HCT116 (cell line): ENCODE data around the gene MYBPH. TPM values are rescaled to one million over a fixed set of nuclear protein-coding genes. Genes with fewer than 3 reads are reported as not detected.

Source experiments
- ATAC-seq: fragments of 200-7000 bp; cut with Tn5 transposase; 2 replicates; pipeline ENCODE4 v1.9.1; 2020; ENCODE audit warnings: mild to moderate bottlenecking, moderate library complexity
- BruUV-seq: library from RNA; stranded (reverse); fragments of 400-500 nt; replicated peaks from 2 replicates; lab custom pipeline; 2021; lab: Mats Ljungman, UMichigan
- CTCF ChIA-PET: fragments of 300-600 bp; sonication (Branson Sonifier 250); formaldehyde crosslinking; loops from one replicate; lab custom pipeline; 2021; ENCODE audit warnings: antibody characterized with exemption; lab: Charles Lee
- POLR2A ChIA-PET: fragments of 300-600, 350-600 bp; sonication (Branson Sonifier 250); formaldehyde crosslinking; loops from one replicate; lab custom pipeline; 2021; ENCODE audit warnings: antibody characterized with exemption; lab: Charles Lee
- RAD21 ChIA-PET, 2 experiments: fragments of 300-600 bp; sonication (Branson Sonifier 250); formaldehyde crosslinking; loops; one replicate each; lab custom pipeline; 2023; ENCODE audit warnings: low total read pairs in 2 of 2; ENCODE audit not compliant: uncharacterized antibody in 2 of 2, unreplicated experiment in 2 of 2, low non-redundant PET in 1 of 2; lab: Charles Lee
- DNase-seq: peaks from one replicate; pipeline ENCODE4 v3.0.0-alpha.2; 2010; ENCODE audit warnings: low read depth, low spot score
- H2AFZ ChIP-seq: fragments of 200-600 bp; shearing (Covaris generic), sonication (generic); 2 replicates; pipeline ENCODE4 v1.6.1; 2017; ENCODE audit warnings: low read depth, mixed run types, mixed read lengths, antibody characterized with exemption, low read length; ENCODE audit not compliant: poor library complexity, severe bottlenecking
- H3K27ac ChIP-seq: 2 replicates; pipeline ENCODE4 v1.5.1; 2012; ENCODE audit warnings: low read depth, low read length
- H3K27me3 ChIP-seq: fragments of 200-600 bp; sonication (generic); 2 replicates; pipeline ENCODE4 v1.6.1; 2016; ENCODE audit warnings: mixed run types, low read length, mixed read lengths; ENCODE audit not compliant: insufficient read depth
- H3K36me3 ChIP-seq, 2 experiments: fragments of 200-500 bp in 1 of 2; fragments of 200-600 bp in 1 of 2; sonication (Bioruptor generic) in 1 of 2; sonication (generic) in 1 of 2; 2 replicates each; pipeline versions ENCODE4 v1.5.1 to v1.6.1; 2014 to 2016; ENCODE audit warnings: low read length in 2 of 2, inconsistent platforms in 1 of 2, mixed read lengths in 1 of 2, mixed run types in 1 of 2; ENCODE audit not compliant: insufficient read depth in 2 of 2, control insufficient read depth in 1 of 2
- H3K4me1 ChIP-seq, 2 experiments: fragments of 200-600 bp in 1 of 2; sonication (generic) in 1 of 2; 2 replicates each; pipeline versions ENCODE4 v1.5.1 to v1.6.1; 2012 to 2017; ENCODE audit warnings: low read length in 2 of 2, inconsistent platforms in 1 of 2, mild to moderate bottlenecking in 1 of 2, mixed read lengths in 1 of 2, mixed run types in 1 of 2, moderate library complexity in 1 of 2; ENCODE audit not compliant: insufficient read depth in 2 of 2, control insufficient read depth in 1 of 2
- H3K4me2 ChIP-seq: fragments of 200-600 bp; sonication (generic); 2 replicates; pipeline ENCODE4 v1.6.1; 2017; ENCODE audit warnings: mixed run types, low read length, mixed read lengths
- H3K4me3 ChIP-seq, 2 experiments: fragments of 200-600 bp in 1 of 2; sonication (generic) in 1 of 2; replicated peaks in 1 of 2; 2 replicates each; pipeline ENCODE4 v1.5.1; 2011 to 2016; ENCODE audit warnings: low read length in 2 of 2, control low read depth in 1 of 2, low read depth in 1 of 2, mild to moderate bottlenecking in 1 of 2, mixed read lengths in 1 of 2, mixed run types in 1 of 2
- H3K79me2 ChIP-seq: fragments of 200-600 bp; sonication (generic); 2 replicates; pipeline ENCODE4 v1.6.1; 2017; ENCODE audit warnings: mild to moderate bottlenecking, mixed run types, low read length, moderate library complexity, mixed read lengths; ENCODE audit not compliant: insufficient read depth
- H3K9ac ChIP-seq: fragments of 200-600 bp; sonication (generic); 2 replicates; pipeline ENCODE4 v1.6.1; 2016; ENCODE audit warnings: low read length, mixed read lengths
- H3K9me2 ChIP-seq: fragments of 200-600 bp; sonication (generic), shearing (Covaris generic); 2 replicates; pipeline ENCODE4 v1.6.1; 2017; ENCODE audit warnings: mixed run types, mild to moderate bottlenecking, moderate library complexity; ENCODE audit not compliant: insufficient read depth
- H3K9me3 ChIP-seq, 2 experiments: fragments of 200-500 bp in 1 of 2; fragments of 200-600 bp in 1 of 2; sonication (Bioruptor generic) in 1 of 2; sonication (generic) in 1 of 2; 2 replicates each; pipeline ENCODE4 v1.6.1; 2014 to 2017; ENCODE audit warnings: low read length in 2 of 2, mixed read lengths in 2 of 2, inconsistent platforms in 1 of 2, low read depth in 1 of 2, mild to moderate bottlenecking in 1 of 2, mixed run types in 1 of 2, moderate library complexity in 1 of 2; ENCODE audit not compliant: control insufficient read depth in 1 of 2, insufficient read depth in 1 of 2
- H4K20me1 ChIP-seq: fragments of 200-600 bp; sonication (generic), shearing (Covaris generic); 2 replicates; pipeline ENCODE4 v1.6.1; 2017; ENCODE audit warnings: mixed run types, mild to moderate bottlenecking, moderate library complexity; ENCODE audit not compliant: insufficient read depth
- CEBPB ChIP-seq: IDR thresholded peaks from 2 replicates; pipeline ENCODE4 v1.6.1; 2012; ENCODE audit warnings: low read depth
- EGR1 ChIP-seq: IDR thresholded peaks from 2 replicates; pipeline ENCODE4 v1.6.1; 2012; ENCODE audit warnings: low read depth
- EZH2 ChIP-seq: fragments of 200-600 bp; sonication (generic); IDR thresholded peaks from 2 replicates; pipeline ENCODE4 v1.6.1; 2017; ENCODE audit warnings: antibody characterized with exemption, mixed run types
- FOSL1 ChIP-seq: IDR thresholded peaks from 2 replicates; pipeline ENCODE4 v1.6.1; 2012; ENCODE audit warnings: low read depth
- JUND ChIP-seq: IDR thresholded peaks from 2 replicates; pipeline ENCODE4 v1.6.1; 2012
- RAD21 ChIP-seq: IDR thresholded peaks from 2 replicates; pipeline ENCODE4 v1.6.1; 2012; ENCODE audit warnings: low read depth, mild to moderate bottlenecking
- SIN3A ChIP-seq: IDR thresholded peaks from 2 replicates; pipeline ENCODE4 v1.6.1; 2012; ENCODE audit warnings: low read depth
- SP1 ChIP-seq: IDR thresholded peaks from 2 replicates; pipeline ENCODE4 v1.6.1; 2012; ENCODE audit warnings: low read depth
- intact Hi-C: fragments of 100-400 bp; cut with micrococcal nuclease; formaldehyde crosslinking; loops from 2 replicates; pipeline ENCODE4 v1.10.0; 2022
- total RNA-seq: library from RNA; stranded (reverse); gene quantifications from one replicate; pipeline ENCODE4 v1.2.1, GENCODE V29; 2021; ENCODE audit not compliant: unreplicated experiment
- TF ChIP-seq, protein P1 (sequence below), 3 experiments: fragments of 200-600 bp in 1 of 3; sonication (generic) in 1 of 3; IDR thresholded peaks in 2 of 3; conservative IDR thresholded peaks in 1 of 3; 2 replicates each; pipeline ENCODE4 v1.5.1; 2012 to 2017; ENCODE audit warnings: low read depth in 2 of 3, low read length in 2 of 3, antibody characterized with exemption in 1 of 3, borderline replicate concordance in 1 of 3, control low read depth in 1 of 3, mild to moderate bottlenecking in 1 of 3, mixed read lengths in 1 of 3, mixed run types in 1 of 3, moderate library complexity in 1 of 3; ENCODE audit not compliant: insufficient read depth in 1 of 3
- TF ChIP-seq, protein P2 (sequence below): IDR thresholded peaks from 2 replicates; pipeline ENCODE4 v1.6.1; 2012
- TF ChIP-seq, protein P3 (sequence below): IDR thresholded peaks from 2 replicates; pipeline ENCODE4 v1.6.1; 2011; ENCODE audit warnings: mild to moderate bottlenecking, low read length, moderate library complexity; ENCODE audit not compliant: insufficient replicate concordance; ENCODE audit errors: extremely low read depth
- TF ChIP-seq, protein P4 (sequence below): IDR thresholded peaks from 2 replicates; pipeline ENCODE4 v1.6.1; 2012

The MYBPH gene
- total RNA-seq, 1 experiment from 2014 or later: 0.22 TPM

DNA sequence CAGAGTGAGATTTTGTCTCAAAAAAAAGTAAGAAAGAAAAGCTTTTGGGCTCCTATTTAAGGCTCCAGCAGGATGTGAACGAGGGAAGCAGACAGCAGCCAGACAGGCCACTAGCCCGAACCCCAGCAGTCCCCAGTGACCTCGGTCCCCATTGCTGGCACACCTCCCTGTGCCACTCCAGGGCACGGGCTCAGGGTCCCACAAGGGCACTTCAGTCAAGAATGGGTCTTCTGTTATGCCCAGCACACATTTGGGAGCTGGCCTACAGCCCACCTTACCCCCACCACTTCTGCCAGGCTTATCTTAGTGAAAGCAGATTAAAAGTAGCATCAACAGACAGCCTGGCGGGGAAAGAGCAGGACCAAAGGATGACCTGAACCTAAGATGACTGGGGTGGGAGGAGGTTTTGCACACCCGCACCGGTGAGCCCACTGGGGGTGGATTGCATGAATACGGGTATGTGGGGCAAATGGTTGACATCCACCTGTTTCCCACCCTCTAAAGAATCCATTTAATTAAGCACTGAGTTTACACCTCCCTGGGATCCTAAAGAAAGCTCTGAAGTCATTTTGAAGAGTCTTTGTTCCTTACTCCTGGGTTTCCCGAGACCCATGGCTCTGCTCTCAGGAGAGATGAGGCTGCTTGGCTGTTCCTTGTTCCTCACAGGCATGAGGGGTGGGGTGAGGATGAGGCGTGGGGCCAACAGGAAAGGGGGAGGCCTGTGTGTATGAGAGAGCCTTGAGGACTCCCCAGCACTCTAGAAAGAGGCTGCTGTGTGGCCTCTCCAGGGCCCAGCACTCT lies 6.2 kb upstream of the MYBPH start:
- H3K4me3 ChIP-seq: no peak overlapping the region
- no peaks in the 10 kb centered on the region for H3K36me3 ChIP-seq
- POLR2A ChIA-PET: no interaction called here
- RAD21 ChIA-PET: no interaction called here
- H3K4me2 ChIP-seq: no peak overlapping the region
- DNase-seq: no peak
- TF ChIP-seq EZH2: no peak
- TF ChIP-seq SP1: no peak
- TF ChIP-seq, protein P1, sequence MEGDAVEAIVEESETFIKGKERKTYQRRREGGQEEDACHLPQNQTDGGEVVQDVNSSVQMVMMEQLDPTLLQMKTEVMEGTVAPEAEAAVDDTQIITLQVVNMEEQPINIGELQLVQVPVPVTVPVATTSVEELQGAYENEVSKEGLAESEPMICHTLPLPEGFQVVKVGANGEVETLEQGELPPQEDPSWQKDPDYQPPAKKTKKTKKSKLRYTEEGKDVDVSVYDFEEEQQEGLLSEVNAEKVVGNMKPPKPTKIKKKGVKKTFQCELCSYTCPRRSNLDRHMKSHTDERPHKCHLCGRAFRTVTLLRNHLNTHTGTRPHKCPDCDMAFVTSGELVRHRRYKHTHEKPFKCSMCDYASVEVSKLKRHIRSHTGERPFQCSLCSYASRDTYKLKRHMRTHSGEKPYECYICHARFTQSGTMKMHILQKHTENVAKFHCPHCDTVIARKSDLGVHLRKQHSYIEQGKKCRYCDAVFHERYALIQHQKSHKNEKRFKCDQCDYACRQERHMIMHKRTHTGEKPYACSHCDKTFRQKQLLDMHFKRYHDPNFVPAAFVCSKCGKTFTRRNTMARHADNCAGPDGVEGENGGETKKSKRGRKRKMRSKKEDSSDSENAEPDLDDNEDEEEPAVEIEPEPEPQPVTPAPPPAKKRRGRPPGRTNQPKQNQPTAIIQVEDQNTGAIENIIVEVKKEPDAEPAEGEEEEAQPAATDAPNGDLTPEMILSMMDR (IDR thresholded peaks at IDR 0.05 in 2 of 3, conservative IDR thresholded peaks at IDR 0.05 in 1 of 3; ENCODE audit: borderline replicate concordance in 1 of 3, insufficient read depth in 1 of 3, low read depth in 2 of 3, low read length in 2 of 3): no peak
- no peaks in the 10 kb centered on the region for H3K9me3 ChIP-seq
- H4K20me1 ChIP-seq: no peaks in the 10 kb centered on the region
- no peak overlapping the region for H2AFZ ChIP-seq
- no peak for ATAC-seq
- CTCF ChIA-PET: no interaction called here
- H3K27ac ChIP-seq: no peak overlapping the region
- intact Hi-C loops: no loop called here
- no peaks in the 10 kb centered on the region for H3K27me3 ChIP-seq
- no TSS peak for BruUV-seq
- peaks cover 20 to 54% of the 10 kb centered on the region in 2 experiments for H3K4me1 ChIP-seq
- H3K79me2 ChIP-seq: no peaks in the 10 kb centered on the region
- no peaks in the 10 kb centered on the region for H3K9me2 ChIP-seq
- H3K9ac ChIP-seq: no peak overlapping the region

DNA sequence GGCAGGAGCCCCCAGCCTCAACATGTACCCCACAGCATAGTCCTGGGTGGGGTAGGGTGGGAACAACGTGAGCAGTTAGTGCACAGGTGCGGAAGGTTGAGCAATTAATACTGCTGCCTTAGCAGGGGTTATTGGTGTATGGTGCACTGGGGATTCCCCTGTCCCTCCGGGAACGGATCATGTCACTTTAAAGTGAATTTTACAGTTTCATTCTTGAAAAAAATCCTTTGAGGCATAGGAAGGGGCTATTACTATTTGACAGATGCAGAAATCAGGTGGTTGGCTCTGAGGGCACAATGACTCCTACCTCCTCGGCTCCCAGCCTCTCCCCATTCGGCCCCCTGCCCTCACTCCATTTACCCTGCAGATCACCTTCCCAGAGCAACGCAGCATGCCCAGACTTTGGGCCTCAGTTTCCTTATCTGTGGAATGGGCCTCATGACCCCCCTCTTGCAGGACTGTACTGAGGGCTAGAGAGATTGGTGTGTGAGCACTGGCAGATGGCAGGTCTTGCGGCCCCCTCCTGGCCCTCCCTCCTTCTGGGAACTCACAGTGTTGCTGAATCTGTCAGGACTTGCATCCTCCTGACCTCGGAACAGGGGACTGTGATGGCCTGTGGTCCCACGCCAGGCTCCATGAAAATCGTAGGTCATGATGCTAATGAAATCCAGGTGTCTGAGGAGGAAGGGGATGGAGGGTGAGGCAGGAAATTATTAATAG lies 5.1 kb upstream of the MYBPH start:
- H3K4me3 ChIP-seq: no peak overlapping the region
- no peaks in the 10 kb centered on the region for H4K20me1 ChIP-seq
- peaks cover 21 to 54% of the 10 kb centered on the region in 2 experiments for H3K4me1 ChIP-seq
- H3K4me2 ChIP-seq: no peak overlapping the region
- no peaks in the 10 kb centered on the region for H3K79me2 ChIP-seq
- no peak for TF ChIP-seq EGR1
- no peak for TF ChIP-seq JUND
- no peak for TF ChIP-seq EZH2
- TF ChIP-seq, protein P2, sequence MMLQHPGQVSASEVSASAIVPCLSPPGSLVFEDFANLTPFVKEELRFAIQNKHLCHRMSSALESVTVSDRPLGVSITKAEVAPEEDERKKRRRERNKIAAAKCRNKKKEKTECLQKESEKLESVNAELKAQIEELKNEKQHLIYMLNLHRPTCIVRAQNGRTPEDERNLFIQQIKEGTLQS: no peak
- TF ChIP-seq, protein P3, sequence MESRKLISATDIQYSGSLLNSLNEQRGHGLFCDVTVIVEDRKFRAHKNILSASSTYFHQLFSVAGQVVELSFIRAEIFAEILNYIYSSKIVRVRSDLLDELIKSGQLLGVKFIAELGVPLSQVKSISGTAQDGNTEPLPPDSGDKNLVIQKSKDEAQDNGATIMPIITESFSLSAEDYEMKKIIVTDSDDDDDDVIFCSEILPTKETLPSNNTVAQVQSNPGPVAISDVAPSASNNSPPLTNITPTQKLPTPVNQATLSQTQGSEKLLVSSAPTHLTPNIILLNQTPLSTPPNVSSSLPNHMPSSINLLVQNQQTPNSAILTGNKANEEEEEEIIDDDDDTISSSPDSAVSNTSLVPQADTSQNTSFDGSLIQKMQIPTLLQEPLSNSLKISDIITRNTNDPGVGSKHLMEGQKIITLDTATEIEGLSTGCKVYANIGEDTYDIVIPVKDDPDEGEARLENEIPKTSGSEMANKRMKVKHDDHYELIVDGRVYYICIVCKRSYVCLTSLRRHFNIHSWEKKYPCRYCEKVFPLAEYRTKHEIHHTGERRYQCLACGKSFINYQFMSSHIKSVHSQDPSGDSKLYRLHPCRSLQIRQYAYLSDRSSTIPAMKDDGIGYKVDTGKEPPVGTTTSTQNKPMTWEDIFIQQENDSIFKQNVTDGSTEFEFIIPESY: no peak
- no peak for TF ChIP-seq SIN3A
- TF ChIP-seq, protein P4, sequence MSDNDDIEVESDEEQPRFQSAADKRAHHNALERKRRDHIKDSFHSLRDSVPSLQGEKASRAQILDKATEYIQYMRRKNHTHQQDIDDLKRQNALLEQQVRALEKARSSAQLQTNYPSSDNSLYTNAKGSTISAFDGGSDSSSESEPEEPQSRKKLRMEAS: no peak
- TF ChIP-seq RAD21: no peak
- no peak for TF ChIP-seq CEBPB
- no peak for TF ChIP-seq FOSL1
- ATAC-seq: no peak
- RAD21 ChIA-PET: no interaction called here
- H3K9ac ChIP-seq: no peak overlapping the region
- no peak overlapping the region for H3K27ac ChIP-seq
- POLR2A ChIA-PET: no interaction called here
- intact Hi-C loops: no loop called here
- no peaks in the 10 kb centered on the region for H3K27me3 ChIP-seq
- no peak for DNase-seq
- CTCF ChIA-PET: no interaction called here
- no peaks in the 10 kb centered on the region for H3K9me2 ChIP-seq
- H2AFZ ChIP-seq: no peak overlapping the region
- no peaks in the 10 kb centered on the region for H3K36me3 ChIP-seq
- no TSS peak for BruUV-seq
- no peaks in the 10 kb centered on the region for H3K9me3 ChIP-seq
